LNCAP (cell line): ENCODE results near the gene KRT85.

ENCODE experiments used
- TF ChIP-seq, protein P1 (sequence below): fragments of 450-650 bp; IDR thresholded peaks from 2 replicates; pipeline ENCODE4 v1.5.1; 2017; ENCODE audit warnings: mild to moderate bottlenecking

Gene KRT85

GRCh38 chr12:52324153-52324444, 43.2 kb downstream of the KRT85 start:
- TF ChIP-seq, protein P1, sequence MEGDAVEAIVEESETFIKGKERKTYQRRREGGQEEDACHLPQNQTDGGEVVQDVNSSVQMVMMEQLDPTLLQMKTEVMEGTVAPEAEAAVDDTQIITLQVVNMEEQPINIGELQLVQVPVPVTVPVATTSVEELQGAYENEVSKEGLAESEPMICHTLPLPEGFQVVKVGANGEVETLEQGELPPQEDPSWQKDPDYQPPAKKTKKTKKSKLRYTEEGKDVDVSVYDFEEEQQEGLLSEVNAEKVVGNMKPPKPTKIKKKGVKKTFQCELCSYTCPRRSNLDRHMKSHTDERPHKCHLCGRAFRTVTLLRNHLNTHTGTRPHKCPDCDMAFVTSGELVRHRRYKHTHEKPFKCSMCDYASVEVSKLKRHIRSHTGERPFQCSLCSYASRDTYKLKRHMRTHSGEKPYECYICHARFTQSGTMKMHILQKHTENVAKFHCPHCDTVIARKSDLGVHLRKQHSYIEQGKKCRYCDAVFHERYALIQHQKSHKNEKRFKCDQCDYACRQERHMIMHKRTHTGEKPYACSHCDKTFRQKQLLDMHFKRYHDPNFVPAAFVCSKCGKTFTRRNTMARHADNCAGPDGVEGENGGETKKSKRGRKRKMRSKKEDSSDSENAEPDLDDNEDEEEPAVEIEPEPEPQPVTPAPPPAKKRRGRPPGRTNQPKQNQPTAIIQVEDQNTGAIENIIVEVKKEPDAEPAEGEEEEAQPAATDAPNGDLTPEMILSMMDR: no peak

DNA sequence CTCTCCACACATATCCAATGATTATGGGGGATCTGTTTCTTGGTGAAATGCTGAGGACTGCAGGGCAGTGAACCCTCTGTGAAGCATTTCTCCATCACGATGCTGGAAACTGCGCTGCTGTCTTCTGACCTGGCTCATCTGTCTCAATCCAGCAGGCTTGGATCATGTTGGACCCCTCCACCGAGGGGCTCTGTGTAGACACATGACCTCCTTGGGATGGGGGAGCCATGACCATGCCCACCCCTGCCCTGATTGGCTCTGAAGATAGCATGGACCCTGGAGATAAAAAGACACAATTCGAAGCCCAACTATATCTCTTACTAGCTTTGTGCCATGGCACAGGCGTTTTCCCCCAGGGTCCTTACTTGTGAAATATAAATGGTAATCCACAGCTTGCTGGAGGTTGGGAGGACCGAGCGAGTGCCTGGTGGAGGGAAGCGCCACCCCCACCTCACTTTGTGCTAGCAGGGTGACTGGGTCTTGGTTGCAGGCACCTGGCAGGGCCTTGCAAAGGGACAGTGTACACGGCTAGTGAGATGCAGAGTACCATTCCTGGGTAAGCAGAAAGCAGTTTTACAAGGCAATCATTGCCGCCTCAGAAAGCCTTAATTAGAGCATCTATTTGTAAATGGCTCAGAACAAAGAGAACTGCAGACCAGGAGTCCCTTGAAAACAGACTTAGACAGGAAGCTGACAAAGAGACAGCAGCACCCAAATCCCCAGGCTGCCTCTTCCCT, 43.7 kb downstream of the KRT85 start:
- TF ChIP-seq, protein P1: no peak

DNA sequence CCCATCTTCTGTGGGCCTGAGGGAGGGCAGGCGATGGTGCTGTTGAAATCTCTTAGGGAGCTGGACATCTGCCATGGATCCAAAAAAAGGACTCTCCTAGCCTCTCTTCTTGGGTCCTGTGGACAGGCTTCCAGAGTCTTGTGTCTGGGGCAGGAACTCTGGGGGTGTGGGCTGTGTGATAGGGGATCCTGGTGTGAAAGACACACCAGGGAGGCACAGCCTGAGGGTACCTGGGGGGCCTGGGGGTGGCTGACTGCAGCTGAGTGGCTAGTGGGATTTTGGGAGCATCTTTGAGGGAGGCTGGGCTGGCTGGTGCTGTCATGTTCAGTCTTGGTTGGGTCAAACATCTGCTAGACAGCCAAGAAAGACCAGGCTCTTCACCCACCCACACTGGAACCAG, 44.3 kb downstream of the KRT85 start:
- TF ChIP-seq, protein P1: no peak

DNA sequence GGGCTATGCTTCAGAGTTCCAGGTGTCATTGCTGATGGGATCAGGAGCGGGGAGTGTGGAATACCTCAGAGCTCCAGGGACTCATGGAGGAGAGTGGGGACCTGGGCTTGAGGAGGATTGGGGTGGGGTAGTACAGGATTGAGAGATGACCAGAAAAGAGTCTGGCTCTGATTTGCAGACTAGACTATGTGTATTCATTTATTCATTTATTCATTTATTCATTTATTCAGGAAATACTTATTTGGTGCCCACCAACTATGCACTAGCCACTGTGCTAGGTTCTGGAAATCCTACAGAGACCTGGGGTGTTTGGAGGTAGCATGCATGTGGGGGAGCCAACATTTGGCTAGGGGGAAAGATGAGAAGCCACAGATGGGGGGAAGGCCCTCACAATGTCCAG, 45.2 kb downstream of the KRT85 start:
- TF ChIP-seq, protein P1: no peak

DNA sequence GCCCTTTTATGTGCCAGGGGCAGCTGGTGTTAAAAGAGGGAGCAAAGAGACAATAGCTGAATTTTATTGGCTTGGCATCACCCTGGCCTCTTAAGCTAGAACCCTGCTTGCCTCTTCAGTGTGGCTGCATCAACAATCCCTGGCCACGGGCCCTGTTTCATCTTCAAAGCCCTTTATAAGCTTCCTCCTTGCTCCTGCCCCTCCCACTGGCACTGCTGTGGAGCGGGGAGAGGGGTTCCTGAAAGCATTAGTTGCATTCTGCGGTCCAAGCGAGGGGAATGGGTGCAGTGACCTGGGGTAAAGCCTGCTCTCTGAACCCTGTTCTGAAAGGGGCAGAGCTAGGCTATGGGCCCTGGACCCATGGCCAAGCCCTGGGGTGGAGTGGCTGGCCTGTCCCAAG, 45.9 kb downstream of the KRT85 start:
- TF ChIP-seq, protein P1: no peak

DNA sequence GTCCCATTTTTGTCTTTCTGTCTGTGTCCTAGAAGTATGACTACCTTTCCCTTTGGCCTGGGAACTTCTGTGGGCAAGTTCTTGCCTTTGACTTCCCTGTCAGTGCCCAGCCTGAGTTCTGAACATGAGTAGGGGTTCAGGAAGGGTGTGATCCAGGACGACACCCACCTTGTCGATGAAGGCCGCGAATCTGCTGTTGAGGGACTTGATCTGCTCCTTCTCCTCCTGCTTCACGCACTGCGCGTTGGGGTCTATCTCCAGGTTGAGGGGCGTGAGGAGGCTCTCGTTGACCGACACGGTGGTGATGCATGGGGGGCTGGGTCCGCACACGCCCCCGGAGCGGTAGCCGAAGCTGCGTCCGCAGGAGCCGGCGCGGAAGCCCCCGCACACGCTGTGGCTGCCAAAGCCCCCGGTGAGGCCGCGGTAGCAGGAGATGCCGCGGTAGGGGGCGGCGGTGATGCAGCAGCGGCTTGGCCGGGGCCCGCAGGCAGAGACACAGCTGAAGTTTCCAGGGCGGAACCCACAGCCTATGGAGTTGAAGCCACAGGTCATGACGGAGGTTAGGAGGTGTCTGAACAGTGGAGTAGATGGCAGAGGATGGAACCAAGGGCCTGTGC, 46.4 kb downstream of the KRT85 start, which contains the start of gene KRT83:
Gene KRT83 (minus strand): TSS at position 615 of the 617 bp plus-strand sequence. CDS start 63 bp downstream, at position 552.
- TF ChIP-seq, protein P1: no peak

DNA sequence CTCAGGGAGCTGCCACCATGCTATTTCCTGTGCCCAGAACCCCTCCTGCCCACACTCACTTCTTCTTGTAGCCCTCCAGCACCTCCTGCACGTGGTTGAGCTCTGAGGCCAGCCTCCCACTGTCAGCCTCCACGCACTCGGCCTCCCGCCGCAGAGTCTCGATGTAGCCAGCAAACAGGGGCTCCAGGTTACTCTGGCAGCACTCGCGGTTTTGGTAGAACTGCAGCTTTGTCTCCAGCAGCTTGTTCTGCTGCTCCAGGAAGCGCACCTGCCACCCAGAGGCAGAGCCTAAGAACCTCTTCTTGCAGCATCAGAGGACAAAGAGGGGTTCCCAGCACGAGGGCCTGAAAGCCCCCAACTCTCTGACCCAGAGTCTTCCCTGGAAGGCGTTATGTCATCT, 48.2 kb downstream of the KRT85 start:
- TF ChIP-seq, protein P1: no peak
